ENCODE data around the gene LEMD2.

DNA sequence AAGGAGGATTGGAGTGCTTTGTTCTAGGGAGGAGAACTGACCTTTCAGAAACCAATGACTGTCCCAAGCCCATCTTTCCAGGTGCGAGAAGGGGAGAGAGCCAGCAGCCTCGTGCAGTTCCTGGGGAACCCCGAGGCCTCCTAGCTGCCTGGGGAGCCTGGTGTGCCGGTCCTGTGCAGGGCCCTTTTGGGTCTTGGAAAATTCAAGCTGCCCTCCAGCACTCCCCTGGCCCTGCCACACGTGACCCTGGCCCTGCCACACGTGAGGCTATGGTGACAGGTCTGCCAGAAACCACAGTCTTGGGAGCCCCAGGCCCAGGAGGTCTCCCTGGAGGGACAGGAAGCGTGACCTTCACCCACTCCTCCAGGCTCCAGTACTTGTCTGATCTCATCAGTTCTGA is 57.9 kb downstream of the LEMD2 start:
- TF ChIP-seq, protein P1, sequence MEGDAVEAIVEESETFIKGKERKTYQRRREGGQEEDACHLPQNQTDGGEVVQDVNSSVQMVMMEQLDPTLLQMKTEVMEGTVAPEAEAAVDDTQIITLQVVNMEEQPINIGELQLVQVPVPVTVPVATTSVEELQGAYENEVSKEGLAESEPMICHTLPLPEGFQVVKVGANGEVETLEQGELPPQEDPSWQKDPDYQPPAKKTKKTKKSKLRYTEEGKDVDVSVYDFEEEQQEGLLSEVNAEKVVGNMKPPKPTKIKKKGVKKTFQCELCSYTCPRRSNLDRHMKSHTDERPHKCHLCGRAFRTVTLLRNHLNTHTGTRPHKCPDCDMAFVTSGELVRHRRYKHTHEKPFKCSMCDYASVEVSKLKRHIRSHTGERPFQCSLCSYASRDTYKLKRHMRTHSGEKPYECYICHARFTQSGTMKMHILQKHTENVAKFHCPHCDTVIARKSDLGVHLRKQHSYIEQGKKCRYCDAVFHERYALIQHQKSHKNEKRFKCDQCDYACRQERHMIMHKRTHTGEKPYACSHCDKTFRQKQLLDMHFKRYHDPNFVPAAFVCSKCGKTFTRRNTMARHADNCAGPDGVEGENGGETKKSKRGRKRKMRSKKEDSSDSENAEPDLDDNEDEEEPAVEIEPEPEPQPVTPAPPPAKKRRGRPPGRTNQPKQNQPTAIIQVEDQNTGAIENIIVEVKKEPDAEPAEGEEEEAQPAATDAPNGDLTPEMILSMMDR (optimal IDR thresholded peaks at IDR 0.05 in 1 of 3, IDR thresholded peaks at IDR 0.05 in 1 of 3, conservative IDR thresholded peaks at IDR 0.05 in 1 of 3; ENCODE audit: extremely low read depth in 1 of 3, insufficient read depth in 2 of 3, low read length in 3 of 3): no peak
- no peak for TF ChIP-seq EZH2 (IDR thresholded peaks at IDR 0.05; ENCODE audit: low read length)

Data from keratinocyte (primary cell).